ENCODE measurements around the gene MTCL1.

The MTCL1 gene

DNA sequence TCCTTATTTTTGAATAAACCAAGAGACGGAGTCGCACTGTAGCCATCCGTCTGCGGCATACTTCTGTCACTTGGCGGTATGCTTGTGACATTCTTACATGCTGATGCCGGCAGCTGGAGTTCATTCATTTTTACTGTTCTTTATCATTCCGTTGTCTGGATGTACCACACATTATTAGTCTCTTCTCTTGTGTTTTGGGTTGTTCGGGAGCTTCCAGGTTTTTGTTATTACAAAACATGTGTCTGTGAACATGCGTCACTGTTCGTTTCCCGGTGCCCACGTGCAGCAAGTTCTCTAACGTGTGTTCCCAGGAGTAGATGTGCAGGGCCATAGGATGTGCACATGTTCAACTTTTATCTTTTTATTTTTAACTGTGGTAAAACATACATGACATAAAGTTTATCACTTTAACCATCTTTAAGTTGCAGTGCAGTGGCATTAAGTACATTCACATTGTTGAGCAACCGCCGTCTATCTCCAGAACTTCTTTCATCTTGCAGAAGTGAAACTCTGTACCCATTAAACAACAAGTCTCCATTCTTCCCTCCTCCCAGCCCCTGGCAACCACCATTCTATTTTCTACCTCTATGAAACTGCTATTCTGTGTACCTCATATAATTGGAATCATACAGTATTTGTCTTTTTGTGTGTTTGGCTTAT lies 40.1 kb downstream of the MTCL1 start:
- TF ChIP-seq, protein P1, sequence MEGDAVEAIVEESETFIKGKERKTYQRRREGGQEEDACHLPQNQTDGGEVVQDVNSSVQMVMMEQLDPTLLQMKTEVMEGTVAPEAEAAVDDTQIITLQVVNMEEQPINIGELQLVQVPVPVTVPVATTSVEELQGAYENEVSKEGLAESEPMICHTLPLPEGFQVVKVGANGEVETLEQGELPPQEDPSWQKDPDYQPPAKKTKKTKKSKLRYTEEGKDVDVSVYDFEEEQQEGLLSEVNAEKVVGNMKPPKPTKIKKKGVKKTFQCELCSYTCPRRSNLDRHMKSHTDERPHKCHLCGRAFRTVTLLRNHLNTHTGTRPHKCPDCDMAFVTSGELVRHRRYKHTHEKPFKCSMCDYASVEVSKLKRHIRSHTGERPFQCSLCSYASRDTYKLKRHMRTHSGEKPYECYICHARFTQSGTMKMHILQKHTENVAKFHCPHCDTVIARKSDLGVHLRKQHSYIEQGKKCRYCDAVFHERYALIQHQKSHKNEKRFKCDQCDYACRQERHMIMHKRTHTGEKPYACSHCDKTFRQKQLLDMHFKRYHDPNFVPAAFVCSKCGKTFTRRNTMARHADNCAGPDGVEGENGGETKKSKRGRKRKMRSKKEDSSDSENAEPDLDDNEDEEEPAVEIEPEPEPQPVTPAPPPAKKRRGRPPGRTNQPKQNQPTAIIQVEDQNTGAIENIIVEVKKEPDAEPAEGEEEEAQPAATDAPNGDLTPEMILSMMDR (IDR thresholded peaks at IDR 0.05; ENCODE audit: low read depth, low read length) = no peak
- TF ChIP-seq, protein P2, sequence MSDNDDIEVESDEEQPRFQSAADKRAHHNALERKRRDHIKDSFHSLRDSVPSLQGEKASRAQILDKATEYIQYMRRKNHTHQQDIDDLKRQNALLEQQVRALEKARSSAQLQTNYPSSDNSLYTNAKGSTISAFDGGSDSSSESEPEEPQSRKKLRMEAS (IDR thresholded peaks at IDR 0.05; ENCODE audit: low read depth, low read length) = no peak
- TF ChIP-seq MYC (IDR thresholded peaks at IDR 0.05; ENCODE audit: low read depth, low read length) = no peak
- DNase-seq (ENCODE audit: low read depth) = peak; percentile 24
- H3K4me3 ChIP-seq (ENCODE audit: low read depth, low read length) = no peak overlapping the region

DNA sequence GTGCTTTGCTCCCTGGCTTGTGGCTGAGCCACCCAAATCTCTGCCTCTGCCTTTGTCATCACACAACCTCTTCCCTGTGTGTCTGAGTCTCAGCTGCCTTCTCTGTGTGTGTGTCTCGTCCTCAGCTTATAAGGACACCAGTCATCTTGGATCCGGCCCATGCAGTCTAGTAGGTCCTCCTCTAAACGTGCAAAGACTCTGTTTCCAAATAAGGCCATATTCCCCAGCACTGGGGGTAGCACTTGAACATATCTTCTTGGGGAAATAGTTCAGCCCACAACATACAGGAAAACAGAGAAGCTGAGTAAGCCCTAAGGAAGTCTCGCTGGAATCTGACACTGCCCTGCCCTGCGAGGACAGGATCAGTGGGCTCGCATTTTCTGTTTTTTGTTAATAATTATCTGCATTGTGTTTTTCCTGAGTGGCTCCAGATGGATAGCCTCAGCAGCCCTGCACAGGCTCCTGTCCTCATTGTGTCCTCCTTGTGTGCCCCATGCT lies 42.1 kb downstream of the MTCL1 start:
- H3K4me3 ChIP-seq (ENCODE audit: low read depth, low read length) = no peak overlapping the region
- no peak for DNase-seq (ENCODE audit: low read depth)
- TF ChIP-seq MYC (IDR thresholded peaks at IDR 0.05; ENCODE audit: low read depth, low read length) = no peak
- TF ChIP-seq, protein P1 (IDR thresholded peaks at IDR 0.05; ENCODE audit: low read depth, low read length) = no peak
- TF ChIP-seq POLR2A (IDR thresholded peaks at IDR 0.05; ENCODE audit: extremely low read depth, insufficient read length) = no peak
- TF ChIP-seq, protein P2 (IDR thresholded peaks at IDR 0.05; ENCODE audit: low read depth, low read length) = no peak

DNA sequence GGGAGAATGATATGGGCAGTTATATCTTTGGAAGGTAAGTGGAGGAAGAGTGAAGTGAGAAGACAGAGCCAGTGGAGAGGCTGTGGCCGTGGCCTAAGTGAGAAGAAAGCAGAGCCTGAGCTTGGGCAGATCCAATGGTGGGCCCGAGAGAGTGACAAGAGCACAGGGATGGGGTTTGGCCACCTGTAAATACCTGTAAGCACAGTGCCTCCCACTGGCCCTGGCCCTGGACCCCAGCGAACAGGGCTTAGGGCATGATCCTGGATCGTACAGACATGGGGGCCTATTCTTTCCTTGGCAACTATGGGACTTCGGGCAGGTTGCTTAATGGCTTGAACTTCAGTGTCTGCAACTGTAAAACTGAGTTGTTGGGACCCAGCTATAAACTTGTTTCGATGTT lies 44.1 kb downstream of the MTCL1 start:
- H3K4me3 ChIP-seq (ENCODE audit: low read depth, low read length) = no peak overlapping the region
- TF ChIP-seq MYC (IDR thresholded peaks at IDR 0.05; ENCODE audit: low read depth, low read length) (no peak), POLR2A (IDR thresholded peaks at IDR 0.05; ENCODE audit: extremely low read depth, insufficient read length) (no peak)
- TF ChIP-seq, protein P2 (IDR thresholded peaks at IDR 0.05; ENCODE audit: low read depth, low read length) = no peak
- TF ChIP-seq, protein P1 (IDR thresholded peaks at IDR 0.05; ENCODE audit: low read depth, low read length) = no peak

DNA sequence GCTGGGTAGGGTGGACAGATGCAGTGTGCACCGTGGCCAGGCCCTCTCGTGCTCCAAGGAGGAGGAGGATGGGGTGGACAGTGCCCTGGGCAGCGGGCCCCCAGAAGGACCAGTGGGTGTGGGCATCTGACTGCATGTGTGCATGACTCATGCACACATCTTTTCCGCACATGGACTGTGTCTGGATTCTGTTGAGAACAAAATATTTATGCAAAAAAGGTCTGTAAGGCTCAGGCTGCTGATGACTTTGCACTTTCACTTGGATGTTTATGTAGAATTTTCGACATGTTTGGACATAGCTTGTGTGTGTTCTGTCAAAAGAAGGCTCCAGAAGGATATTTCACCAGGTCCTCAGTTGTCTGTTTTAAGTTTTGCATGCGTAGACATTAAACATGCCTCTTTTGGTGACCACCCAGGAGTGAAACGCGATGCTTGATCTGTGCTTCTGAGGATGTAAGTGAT lies 45.6 kb downstream of the MTCL1 start:
- no peak overlapping the region for H3K4me3 ChIP-seq (ENCODE audit: low read depth, low read length)
- no peak for DNase-seq (ENCODE audit: low read depth)
- TF ChIP-seq MYC (IDR thresholded peaks at IDR 0.05; ENCODE audit: low read depth, low read length) (no peak), POLR2A (IDR thresholded peaks at IDR 0.05; ENCODE audit: extremely low read depth, insufficient read length) (no peak)
- TF ChIP-seq, protein P2 (IDR thresholded peaks at IDR 0.05; ENCODE audit: low read depth, low read length) = no peak
- TF ChIP-seq, protein P1 (IDR thresholded peaks at IDR 0.05; ENCODE audit: low read depth, low read length) = no peak

More for the DNA sequence above, 44.1 kb downstream of the MTCL1 start:
- DNase-seq (ENCODE audit: low read depth) = no peak

DNA sequence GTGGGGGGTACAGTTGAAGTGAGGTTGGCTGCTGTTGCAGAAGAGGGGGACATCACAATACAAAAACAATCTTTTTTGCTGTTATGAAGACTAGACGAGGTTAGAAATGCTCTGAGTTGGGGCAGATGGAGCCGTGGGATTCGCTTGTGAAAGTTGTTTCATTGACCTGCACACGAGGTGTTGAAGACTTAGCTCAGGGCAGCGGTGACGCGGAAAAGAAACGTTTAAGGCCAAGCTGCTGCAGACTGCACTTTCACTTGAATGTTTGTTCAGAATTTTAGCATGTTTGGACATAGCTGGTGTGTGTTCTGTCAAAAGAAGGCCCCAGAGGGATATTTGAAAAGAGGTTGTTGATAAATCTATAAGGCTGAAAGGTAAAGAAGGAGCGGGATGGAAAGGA lies 46.3 kb downstream of the MTCL1 start:
- TF ChIP-seq MYC (IDR thresholded peaks at IDR 0.05; ENCODE audit: low read depth, low read length) = no peak
- no peak for DNase-seq (ENCODE audit: low read depth)
- no peak overlapping the region for H3K4me3 ChIP-seq (ENCODE audit: low read depth, low read length)

DNA sequence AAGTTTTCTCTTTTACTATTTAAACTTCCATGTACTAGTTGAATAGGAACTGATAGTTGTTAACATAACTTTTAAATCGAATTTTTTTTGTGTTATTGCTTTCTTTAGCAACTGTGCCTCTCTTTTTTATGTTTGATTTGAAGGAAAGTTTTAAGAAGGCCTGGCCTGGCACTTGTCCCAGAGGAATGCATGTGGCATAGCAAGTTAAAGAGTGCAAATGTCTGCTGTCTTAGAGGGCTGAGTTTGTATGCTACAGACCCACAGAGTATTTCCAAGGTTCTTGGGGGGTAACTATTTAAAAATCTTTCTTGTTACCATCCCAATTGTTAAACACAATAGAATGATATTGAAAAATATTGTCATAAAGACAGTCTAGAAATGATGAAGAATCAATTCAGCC lies 47.0 kb downstream of the MTCL1 start:
- no peak for TF ChIP-seq POLR2A (IDR thresholded peaks at IDR 0.05; ENCODE audit: extremely low read depth, insufficient read length)
- TF ChIP-seq, protein P2 (IDR thresholded peaks at IDR 0.05; ENCODE audit: low read depth, low read length) = no peak
- TF ChIP-seq, protein P1 (IDR thresholded peaks at IDR 0.05; ENCODE audit: low read depth, low read length) = no peak
- TF ChIP-seq MYC (IDR thresholded peaks at IDR 0.05; ENCODE audit: low read depth, low read length) = no peak
- DNase-seq (ENCODE audit: low read depth) = no peak
- no peak overlapping the region for H3K4me3 ChIP-seq (ENCODE audit: low read depth, low read length)
